DLD1 (cell line): Measurements from ENCODE around the gene DGUOK.

ENCODE experiments used
- in situ Hi-C: cut with HindIII; loops from 2 replicates; pipeline ENCODE4 v1.10.0; 2017; ENCODE audit warnings: low sequenced_read_pairs

The DGUOK gene

DNA sequence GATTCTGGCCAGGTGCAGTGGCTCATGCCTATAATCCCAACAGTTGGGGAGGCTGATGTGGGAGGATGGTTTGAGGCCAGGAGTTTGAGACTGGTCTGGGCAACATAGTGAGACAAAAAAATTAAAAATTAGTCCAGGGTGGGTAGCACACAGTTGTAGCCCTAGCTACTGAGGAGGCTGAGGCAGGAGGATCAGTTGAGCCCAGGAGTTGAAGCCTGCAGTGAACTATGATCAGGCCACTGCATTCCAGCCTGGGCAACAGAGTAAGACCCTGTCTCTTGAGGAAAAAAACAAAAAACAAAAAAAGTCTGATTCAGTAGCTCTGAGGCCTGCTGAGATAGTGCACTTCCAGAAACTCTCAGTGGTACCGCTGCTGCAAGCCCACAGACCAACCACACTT lies 50.1 kb downstream of the DGUOK start:
- in situ Hi-C loops = no loop called here

DNA sequence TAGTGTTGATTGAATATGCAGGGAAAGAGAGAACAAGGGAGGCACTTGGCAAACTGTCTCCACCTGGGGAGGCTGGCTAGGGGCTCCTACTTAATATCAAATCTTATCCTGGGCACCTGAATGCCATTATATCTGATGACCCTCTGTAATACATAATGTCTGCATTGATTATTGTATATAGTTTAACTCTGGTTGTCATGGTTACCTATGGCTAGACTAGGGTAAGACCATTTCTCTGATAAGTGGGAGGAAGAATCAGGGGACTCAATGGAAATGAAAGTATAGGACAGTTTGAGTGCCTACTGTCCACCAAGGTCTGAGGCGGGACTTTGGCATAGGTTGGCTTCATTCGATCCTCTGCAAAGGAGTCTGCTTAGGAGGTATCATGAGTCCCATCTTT lies 50.8 kb downstream of the DGUOK start:
- in situ Hi-C loops = no loop called here

DNA sequence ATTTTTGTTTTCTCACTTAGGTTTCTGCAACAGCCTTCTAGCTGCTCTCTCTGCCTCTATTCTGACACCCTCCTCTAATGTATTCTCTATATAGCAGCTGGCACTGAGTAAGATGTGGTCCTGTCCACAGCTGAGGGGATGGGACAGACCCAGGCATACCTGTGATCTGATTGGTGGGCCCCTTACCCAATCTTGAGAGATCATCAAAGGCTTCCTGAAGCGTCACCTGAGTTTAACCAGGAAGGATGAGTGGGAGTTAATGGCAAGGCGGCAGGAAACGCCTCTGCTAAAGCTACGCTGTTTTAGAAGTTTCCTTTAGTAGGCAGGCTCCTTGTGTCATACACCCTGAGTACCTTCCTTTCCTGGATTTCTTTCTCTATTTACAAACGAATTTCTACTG lies 52.3 kb downstream of the DGUOK start:
- in situ Hi-C loops = no loop called here

DNA sequence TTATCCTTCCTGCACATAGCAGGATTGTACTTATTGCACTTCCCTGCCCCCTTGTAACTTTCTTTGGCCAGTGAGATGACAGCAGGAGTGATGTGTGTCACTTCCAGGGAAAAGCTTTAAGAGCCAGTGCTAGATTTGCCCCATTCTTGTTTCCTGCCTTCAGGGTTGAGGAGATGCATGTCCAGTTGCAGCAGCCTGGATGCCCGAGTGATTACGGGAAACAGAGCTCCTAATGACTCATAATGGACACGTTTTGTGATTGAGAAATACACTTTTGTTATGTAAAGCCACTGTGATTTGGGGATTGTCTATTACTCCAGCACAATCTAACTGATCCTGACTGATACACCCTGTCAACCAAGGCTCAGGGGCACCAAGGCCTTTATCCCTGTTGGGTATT lies 53.0 kb downstream of the DGUOK start:
- in situ Hi-C loops = no loop called here

DNA sequence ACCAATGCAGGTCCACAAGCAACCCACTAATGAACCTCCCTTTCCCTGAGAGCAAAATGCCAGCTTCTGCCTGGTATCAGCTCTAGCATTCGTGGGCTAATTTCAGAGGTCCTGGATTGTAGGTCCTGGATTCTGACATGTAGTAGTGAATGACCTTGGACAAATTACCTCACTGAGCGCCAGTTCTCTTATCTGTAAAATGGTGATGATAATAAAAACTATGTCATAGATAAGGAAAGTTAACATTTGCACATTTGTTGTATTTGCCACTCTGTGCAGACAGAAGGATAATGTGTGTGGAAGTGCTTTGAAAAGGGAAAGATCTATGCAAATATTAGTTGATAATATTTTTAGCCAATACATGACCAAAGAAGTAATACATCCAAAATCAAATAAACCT lies 53.9 kb downstream of the DGUOK start:
- in situ Hi-C loops = no loop called here

DNA sequence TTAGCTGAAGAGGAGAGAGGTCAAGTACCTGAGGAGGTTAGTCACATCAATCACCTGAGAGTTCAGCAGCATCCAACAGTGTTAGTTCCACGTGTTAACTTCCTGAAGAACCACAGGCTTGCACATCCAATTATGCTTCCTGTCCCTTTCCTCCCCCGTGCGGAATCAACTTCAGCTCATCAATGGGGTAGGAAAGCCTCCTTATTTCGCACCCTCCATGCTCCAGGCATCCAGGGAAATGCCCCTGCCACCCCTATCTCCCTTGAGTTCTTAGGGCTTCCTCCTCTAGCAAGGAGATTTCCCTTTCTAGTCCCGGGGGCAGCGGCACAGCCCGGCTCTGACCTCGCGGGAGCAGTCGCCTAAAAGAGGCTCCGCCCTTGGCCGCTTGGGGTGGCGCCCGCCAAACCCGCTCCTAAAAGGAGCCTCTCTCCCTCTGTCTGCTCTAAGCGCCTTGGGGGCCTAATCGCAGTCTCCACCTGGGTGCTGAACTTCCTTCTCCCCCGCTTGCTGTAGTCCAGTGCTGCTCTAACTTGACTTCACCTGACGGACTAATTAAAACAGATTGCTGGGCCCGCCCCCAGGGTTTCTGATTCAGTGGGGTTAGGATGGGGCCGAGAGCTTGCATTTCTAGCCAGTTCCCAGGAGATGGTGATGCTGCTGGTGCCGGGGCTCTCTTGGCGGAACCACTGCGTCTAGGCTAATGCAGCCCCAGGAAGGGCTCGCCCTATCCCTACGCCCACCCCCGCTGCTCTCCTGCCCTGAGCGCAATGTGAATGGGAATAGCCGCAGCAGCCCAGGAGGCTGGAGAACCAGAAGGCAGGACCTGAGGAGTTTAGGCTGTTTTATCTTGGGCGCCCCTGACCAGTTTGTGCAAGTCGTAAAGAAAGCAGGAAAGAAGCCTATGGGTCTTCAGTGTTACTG lies 54.7 kb downstream of the DGUOK start:
- in situ Hi-C loops = no loop called here

DNA sequence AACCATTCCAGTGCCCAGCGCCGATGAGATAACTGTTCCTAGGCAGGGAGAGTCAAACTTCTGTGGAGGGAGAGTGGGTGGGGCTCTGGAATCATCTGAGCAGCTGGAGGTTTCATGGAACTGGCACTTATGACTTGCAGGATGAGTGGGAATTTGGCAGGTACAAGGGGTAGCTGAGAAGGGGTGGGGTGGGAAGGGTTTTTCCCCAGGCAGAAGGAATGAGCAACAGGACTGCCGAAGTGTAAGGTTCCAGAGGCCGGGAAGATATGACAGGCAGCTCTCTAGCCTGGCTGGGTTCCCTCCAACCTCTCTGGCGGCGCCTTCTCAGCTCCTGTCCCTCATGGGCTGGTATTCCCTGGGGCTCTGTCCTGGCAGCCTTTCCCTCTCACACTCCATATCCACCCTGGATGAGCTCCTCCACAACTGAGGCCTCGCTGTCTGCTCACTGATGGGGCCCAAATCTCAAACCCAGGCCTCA lies 55.5 kb downstream of the DGUOK start:
- in situ Hi-C loops = no loop called here

DNA sequence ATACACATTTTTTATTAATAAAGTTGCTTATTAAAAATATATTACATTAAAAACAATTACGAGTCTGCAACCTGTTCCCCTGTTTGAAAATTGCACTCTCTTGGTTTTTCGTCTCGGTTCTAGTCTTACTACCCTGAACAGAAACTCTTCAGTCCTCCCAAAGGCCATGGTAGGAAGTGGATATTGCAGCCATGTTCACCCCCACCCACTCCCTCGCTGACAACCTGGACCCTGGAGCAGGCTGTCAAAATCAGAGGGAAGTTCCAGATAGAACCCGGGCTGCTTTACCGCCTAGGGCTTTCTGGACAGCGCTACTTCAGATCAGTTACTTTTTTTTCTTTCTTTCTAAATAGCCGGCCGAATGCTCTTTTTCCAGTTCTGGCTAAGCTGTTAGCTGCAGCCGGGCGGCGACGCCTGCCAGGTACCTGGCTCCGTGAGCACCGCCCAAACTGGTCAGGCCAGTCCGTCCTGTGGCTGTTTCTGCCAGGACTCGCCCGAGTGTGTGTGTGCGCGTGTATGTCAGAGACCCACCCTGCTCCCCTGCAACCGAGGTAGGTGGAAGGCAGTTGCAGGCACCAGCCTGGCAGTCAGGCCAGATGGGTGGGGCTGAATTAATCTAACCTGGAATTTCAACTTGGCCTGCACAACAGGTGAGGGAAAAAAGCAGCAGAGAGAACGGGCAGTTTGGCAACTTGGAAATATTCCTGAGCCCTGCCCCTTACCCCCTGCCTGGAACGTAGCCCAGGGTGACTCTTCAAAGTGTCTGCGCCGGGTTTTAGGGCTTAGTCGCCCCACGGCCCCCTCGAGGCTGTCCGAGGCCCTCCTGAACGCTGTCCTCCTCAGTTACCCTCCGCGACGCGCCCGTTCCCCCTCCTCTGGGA lies 56.9 kb downstream of the DGUOK start:
- in situ Hi-C loops = no loop called here

DNA sequence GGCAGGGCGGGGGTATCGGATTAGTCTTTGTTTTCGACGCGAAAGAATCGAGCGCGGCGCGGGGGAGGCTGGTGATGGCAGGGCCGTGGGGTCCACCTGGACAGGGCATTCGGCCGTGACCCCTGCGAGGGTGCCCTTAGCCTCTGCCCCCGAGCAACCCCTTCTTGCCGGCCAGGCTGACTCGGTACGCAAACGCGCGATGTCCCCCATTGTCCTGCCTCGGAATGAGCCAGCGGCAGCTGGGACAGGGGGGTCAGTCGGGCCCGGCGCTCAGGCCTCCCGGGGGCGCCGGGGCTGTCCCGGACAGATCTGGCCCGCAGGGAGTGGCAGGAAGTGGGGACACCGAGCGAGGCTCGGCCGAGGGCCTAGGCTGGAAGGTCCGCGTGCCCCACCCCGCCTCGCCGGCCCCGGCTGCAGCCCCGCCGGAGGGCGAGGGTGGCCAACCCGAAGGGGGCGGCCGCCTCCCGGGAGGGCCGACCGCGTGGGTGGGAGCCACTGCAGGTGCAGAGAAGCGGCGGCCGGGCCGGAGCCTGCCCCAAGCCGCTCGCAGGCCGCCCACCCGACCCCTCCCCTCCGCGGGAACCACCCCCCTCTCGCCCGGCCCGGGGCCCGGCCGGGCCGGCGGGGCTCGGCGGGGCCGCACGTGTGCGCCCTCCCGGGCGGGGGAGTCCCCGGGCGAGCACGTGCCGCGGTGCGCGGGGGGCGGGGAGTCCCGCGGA lies 57.7 kb downstream of the DGUOK start, which contains the start of gene TET3:
Gene TET3 (plus strand): TSS at position 708 of the 719 bp plus-strand sequence. CDS start 1,494 bp downstream, outside the sequence.
- in situ Hi-C loops = no loop called here

DNA sequence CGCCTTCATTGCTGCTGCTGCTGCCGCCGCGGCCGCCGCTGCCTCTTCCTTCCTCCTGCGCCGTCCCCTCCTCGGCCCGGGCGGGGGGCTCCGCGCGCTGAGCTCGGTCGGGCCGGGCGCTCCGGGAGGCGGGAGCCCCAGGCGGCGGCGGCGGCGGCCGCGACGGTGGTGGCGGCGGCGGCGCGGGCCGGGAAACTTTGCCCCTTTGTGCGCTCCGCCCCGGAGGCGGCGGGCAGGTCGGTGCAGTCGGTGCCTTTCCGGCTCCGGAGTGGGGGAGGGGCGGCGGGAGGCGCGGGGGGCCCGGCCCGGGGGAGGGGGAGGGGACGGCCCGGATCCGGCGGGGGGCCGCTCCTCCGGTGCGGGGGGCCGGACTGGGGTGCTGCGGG lies 58.2 kb downstream of the DGUOK start:
- in situ Hi-C loops = no loop called here

DNA sequence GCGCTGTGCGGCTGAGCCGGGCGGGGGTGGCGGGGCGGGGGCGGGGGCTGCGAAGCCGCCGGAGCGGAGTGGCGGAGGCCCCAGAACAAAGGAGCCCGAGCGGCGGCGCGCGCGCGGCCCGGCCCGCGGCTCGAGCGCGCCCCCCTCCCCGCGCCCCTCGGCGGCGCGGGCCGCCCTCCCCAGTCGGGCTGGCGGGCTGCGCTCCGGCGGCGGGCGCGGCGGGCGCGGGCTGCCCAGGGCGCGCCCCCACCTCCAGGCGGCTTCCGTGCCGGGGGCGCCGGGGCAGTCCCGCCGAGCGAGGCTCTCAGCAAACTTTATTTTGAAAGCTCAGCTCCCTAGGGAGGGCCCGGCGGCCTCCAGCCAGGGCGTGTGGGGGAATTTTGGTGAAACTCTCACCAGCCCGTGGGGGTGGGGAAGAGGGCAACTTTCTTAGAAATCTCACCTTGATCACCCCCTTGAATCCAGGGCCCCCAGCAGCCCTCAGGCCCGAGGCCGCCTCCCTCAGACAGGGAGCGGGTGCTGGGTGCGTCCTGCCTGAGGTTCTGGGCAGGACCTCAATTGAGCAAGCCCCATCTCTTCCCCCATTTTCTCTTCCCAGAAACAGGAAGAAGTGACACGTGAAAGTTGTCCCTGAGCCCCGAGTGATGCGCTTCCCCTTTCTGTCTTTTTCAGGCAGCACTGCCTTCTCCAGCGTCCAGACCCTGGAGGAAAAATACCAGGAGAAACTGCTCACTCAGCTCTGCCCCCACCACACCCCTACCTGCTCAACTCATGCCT lies 58.8 kb downstream of the DGUOK start:
- in situ Hi-C loops = no loop called here

DNA sequence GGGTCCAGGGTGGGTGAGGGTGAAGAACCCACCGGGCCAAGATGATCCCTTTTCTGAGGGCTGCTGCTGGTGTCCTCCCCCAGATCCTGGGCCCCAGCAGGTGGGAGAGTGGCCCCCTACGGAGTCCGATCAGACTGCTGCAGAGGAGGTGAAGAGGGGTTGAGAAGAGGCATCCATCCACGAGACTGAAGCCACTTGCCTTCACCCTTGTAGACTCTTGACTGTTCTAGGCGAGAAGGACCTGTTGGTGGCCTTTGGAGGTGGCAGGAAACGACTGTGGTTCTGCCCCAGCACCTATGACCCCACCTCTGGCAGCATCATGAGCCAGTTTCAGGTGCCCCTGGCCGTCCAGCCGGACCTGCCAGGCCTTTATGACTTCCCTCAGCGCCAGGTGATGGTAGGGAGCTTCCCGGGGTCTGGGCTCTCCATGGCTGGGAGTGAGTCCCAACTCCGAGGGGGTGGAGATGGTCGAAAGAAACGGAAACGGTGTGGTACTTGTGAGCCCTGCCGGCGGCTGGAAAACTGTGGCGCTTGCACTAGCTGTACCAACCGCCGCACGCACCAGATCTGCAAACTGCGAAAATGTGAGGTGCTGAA lies 59.5 kb downstream of the DGUOK start:
- in situ Hi-C loops = no loop called here

DNA sequence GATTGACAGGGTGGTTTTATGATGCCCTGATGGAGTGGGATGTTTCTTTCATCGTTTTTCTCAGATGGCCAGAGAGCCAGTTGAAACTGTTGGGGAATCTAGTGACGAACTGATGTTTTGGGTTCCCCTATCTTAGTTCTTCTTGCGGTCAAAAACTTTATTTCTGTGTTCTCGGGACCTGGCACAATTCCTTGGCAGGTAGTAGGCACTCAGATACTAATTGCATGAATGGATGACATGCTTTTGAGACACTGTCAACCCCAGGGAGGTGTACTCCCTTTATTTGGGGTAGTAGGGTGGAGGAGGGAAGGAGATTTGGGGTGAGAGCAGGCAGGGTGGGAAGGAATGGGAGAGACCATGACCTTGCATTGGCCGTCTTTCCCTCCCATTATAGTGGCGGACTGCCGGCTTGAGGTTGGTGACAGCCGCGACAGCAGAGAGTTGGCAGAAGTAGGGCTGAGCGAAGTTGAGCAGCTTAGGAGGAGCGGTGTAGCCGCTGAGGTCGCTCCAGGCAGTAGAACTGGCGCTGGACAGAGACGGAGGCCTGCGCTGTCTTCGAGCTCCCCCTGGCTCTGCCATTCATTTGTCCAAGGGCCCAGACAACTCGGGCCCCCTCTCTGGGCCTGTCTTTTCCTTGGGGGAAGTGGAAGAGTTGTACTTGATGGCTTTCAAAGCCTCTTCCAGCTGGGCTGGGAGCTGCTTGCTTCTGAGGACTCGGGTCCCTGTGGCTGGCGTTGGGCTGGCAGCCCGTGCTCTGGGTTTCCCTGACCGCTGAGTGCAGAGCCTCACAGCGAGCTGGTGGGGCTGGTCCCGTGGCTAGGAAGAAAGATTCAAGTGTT lies 60.6 kb downstream of the DGUOK start:
- in situ Hi-C loops = no loop called here

DNA sequence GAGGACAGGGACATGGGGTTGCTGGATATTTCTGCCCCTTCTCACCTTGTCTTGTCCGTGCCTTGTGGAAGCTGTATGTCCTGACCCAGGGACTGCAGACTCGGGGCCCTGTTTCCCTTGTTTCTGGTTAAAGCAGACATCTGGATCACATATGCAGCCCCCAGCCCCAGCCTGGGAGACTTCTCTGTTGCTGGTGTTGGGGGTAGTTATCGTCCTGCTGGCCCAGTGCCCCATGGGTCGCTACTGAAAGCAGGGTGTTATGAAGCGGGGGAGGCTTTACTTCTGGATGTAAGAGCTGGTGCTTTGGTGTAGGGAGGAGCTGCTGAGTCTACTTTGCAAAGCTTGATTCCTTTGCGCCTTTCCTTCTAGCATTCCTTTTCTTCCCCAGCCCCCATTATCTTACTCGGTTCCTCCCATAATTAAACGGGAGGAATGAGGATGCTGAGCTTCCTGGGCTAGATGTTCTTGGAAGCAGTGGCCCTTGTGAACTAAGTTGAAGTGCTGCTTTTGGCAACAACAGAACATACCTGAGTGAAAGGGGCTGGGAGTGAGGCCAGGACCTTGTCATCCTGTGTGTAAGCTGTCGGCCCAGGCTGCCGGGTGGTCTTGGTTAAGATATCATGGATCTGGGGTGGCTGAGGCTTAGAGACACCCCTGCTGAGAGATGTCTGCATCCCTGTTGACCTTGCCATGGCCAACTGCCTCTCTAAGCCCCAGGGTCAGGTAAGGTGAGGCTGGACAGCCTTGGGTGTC lies 61.4 kb downstream of the DGUOK start:
- in situ Hi-C loops = no loop called here

DNA sequence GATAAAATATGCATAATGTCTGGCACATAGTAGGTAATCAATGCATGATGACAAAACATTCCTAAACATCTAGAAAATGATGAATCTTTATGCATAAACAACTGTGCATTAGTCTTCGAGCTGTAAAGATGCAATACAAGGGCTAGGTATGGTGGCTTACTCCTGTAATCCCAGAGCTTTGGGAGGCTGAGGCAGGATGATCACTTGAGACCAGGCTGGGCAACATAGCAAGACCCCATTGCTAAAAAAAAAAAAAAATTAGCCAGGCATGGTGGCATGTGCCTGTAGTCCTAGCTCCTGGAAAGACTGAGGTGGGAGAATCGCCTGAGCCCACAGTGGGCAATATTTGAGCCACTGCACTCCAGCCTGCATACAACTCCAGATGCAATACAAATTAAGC lies 63.3 kb downstream of the DGUOK start:
- in situ Hi-C loops = no loop called here

DNA sequence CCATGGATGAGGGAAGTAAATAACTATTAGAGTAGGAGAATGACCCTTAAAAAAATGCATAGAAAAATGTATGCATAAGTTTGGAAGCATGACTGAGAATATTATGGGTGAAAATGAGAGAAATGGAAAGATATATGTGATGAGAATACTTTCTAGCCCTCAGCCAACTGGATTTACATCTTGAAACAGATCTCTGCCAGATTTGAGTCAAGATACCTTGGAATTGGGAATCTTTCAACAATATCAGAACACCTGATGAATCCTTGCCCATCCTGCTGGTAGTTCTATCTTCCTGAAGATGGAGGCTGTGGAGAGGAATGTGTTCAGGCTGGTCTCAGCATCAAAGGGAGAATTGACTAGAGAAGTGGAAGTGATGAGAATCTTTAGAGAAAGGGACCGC lies 63.9 kb downstream of the DGUOK start:
- in situ Hi-C loops = no loop called here

DNA sequence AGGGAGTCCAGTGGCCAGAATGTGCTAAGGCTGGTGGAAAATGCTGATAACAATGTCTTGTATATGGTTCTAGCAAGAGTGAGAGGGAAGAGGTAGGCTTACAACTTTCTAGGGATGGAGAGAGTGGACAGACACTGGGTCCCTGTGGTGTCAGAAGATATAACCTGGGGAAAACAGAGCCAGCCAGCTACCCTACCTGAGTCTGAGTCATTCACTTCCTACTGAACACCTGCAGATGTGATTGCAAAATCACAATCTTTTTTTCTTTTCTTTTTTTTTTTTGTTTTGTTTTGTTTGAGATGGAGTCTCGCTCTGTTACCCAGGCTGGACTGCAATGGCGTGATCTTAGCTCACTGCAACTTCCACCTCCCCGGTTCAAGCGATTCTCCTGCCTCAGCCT lies 65.4 kb downstream of the DGUOK start:
- in situ Hi-C loops = no loop called here

DNA sequence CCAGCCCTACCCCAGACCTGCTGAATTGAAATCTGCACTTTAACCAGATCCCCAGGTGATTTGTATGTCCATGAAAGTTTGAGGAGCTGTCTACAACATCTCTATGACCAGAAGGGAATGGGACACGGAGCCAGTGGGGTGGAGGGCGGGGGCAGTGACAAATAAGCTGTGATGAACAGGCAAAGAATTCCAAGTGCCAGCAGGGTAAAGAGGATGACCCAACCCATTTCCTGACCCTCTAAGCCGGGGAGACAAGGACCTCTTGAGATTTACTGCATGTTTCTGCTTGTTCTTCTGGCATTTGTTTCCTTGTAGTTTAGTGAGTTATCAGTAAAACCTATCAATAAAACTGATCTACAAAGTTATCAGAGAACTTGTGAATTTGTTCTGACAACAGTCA lies 66.7 kb downstream of the DGUOK start:
- in situ Hi-C loops = no loop called here
